LNCAP (cell line): ENCODE measurements around the gene MAPK1.

ENCODE experiments used
- CTCF ChIP-seq: fragments of 450-650 bp; IDR thresholded peaks from 2 replicates; pipeline ENCODE4 v1.5.1; 2017; ENCODE audit warnings: mild to moderate bottlenecking

Gene MAPK1

DNA sequence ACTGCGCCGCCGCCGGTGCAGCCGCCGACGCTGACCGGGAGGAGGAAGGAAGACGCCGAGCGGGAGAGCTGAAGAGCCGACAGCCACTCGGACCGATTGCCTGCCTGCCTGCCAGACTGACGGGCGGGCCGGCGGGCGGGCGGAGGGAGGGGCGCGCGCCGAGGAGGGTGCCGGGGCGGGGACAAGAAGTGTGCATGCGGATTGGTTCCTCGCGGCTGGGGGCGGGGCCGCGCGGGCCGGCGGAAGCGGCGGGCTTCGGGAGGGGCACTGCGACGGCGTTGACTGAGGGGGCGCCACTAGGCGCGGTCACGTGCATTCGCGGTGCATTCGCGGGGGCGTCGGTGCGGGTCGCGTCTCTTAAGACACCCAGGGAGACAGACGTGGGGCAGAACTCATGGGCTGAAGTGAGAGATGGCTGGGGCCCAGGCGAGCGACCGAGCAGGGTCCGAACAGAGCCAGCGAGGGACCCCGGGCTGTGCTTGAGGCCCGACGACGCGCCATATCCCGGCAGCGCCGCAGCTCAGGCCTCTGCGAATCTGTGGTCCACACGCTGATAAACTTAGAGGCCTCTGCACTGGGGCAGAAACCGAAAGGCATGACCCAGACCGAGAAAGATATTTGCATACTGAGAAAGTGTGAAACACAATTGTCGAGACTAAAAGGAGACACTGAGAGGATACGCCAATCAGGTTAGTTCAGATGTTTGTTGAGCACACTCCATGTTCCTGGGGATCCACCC is at the start of gene MAPK1:
TSS of gene MAPK1 (minus strand) at position 118 of the 739 bp plus-strand sequence. CDS start 205 bp downstream, outside the sequence.
- peak; percentile 36; the same call in 1 of the 2 replicates for TF ChIP-seq CTCF

DNA sequence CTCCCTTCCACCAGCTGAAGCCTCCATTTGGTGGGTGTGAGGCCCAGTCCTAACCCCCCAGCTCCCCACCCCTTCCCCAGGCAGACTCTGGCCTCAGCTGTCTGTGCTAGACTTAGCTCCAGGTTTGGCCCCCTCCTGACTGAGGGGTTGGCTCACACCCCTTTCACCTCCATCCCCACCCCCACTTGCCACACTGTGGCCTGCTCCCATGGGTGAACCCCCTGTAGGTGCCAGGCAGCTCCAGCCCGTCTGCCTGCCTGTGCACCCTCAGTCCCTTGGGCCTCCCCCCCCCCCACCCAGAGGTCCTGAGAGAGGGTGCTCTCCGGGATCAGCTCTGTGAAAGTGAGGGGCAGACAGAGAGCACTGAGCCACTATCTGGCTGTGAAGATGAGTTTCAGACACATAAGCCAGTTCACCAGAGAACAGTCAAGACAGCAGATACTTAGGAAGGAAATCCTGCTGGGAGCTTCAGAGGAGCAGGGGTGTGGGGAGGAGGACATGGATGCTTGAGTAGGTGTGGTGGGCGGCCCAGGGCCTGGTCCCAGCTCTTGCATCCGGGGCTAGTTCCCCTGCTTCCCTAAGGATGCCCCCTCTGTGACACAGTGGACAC is 49.0 kb upstream of the MAPK1 start:
- no peak for TF ChIP-seq CTCF

DNA sequence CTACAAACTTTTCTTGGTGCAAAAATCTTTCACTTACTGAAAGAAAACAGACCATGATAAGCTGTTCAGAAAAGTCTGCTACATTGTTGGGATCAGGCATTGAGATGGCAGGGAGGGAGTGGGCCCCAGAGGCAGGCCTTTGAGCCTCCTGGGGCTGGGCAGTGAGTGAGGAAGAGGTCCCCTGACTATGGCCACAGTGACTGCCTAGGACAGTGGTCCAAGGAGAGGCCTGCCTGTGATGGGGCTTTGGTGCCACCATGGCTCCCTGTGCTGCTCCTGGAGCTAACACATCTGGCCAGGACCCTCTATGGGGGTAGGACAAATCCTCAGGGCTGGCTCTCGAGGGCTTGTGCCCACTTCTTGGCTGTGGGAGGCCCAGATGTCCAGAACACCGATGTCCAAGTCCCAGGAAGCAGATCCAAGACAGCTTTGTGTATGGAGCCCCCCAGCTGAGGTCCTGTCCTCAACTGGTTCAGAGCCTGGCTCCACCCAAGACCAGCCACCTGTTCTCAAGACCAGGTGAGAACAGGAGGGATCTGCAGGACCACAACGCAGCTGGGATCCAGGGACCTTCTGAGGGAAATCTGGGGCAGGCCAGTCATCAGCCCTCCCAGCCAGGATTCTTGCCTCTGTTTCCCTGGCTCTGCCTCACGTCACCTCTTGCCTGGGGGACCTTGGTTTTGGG is 48.3 kb upstream of the MAPK1 start:
- no peak for TF ChIP-seq CTCF

GRCh38 chr22:21909871-21910270 is 42.4 kb upstream of the MAPK1 start:
- TF ChIP-seq CTCF, result no peak

GRCh38 chr22:21907638-21908522 is 40.4 kb upstream of the MAPK1 start:
- TF ChIP-seq CTCF, result no peak

GRCh38 chr22:21904250-21904789 is 36.9 kb upstream of the MAPK1 start:
- no peak for TF ChIP-seq CTCF

GRCh38 chr22:21903283-21903682 is 35.8 kb upstream of the MAPK1 start:
- no peak for TF ChIP-seq CTCF
